Measurements from ENCODE around the gene ACIN1. TPM values are rescaled to one million over a fixed set of nuclear protein-coding genes. Genes with fewer than 3 reads are reported as not detected.

Gene ACIN1
- total and polyA plus RNA-seq, 10 of the 15 experiments (the other 5 are each of a cell fraction or from before 2014, with no cell fraction given) = 4.3 to 148 (median 93.4) TPM

DNA sequence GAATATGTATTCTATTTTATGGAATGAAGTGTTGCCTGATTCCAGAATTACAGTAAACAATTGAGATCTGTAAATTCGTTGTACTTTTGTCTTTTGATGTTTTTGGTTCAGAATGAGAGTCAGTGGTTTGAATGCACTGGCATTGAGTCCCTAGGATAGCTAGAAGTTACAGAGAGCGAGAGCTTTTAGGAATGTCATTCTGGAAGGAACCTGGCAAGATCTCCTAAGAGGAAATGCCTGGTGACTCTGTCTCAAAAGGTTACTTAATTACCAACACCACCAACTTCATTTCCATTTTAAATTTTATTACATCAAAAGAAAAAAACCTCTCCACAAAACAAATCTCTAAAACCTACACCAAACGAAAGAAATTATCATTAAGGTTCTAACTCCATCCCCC, 30.1 kb upstream of the ACIN1 start (continued):
- no peak for TF ChIP-seq MEF2B (IDR thresholded peaks at IDR 0.05; ENCODE audit: partially characterized antibody, poor library complexity, severe bottlenecking)
- TF ChIP-seq MEF2A (IDR thresholded peaks at IDR 0.05; ENCODE audit: insufficient read depth, low read depth, low read length) = no peak
- TF ChIP-seq, protein P1, sequence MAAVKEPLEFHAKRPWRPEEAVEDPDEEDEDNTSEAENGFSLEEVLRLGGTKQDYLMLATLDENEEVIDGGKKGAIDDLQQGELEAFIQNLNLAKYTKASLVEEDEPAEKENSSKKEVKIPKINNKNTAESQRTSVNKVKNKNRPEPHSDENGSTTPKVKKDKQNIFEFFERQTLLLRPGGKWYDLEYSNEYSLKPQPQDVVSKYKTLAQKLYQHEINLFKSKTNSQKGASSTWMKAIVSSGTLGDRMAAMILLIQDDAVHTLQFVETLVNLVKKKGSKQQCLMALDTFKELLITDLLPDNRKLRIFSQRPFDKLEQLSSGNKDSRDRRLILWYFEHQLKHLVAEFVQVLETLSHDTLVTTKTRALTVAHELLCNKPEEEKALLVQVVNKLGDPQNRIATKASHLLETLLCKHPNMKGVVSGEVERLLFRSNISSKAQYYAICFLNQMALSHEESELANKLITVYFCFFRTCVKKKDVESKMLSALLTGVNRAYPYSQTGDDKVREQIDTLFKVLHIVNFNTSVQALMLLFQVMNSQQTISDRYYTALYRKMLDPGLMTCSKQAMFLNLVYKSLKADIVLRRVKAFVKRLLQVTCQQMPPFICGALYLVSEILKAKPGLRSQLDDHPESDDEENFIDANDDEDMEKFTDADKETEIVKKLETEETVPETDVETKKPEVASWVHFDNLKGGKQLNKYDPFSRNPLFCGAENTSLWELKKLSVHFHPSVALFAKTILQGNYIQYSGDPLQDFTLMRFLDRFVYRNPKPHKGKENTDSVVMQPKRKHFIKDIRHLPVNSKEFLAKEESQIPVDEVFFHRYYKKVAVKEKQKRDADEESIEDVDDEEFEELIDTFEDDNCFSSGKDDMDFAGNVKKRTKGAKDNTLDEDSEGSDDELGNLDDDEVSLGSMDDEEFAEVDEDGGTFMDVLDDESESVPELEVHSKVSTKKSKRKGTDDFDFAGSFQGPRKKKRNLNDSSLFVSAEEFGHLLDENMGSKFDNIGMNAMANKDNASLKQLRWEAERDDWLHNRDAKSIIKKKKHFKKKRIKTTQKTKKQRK (IDR thresholded peaks at IDR 0.05; ENCODE audit: low read depth, low read length) = no peak
- TF ChIP-seq ZNF207 (IDR thresholded peaks at IDR 0.05; ENCODE audit: borderline replicate concordance) = no peak

DNA sequence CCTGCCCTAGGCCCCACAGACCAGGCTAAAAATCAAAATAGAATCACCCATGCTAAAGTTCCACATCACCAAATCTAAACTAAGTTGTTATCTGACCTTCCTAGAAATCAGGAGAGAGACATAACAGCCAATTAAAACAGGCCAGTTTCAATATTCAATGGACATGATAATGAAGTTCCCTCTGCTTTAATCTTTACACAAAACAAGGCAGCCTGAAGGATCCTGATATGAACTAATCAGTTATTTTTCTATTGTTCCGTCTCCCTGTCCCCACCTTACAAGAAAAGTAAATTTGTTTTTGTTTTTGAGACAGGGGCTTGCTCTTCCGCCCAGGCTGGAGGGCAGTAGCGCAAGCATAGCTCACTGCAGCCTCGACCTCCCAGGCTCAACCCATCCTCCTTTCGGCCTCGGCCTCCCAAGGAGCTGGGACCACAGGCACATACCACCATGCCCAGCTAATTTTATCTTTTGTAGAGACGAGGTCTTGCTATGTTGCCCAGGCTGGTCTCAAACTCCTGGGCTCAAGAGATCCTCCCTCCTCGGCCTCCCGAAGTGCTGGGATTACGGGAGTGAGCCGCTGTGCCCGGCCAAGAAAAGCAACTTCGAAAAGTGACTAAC, 29.5 kb upstream of the ACIN1 start:
- whole genome bisulfite sequencing (ENCODE audit: insufficient coverage, insufficient replicate concordance, low lambda C conversion rate, missing lambda C conversion rate) = 69% methylated on average over 13 of the region's 13 CpGs
- CTCF ChIA-PET = interaction anchor here (0.9 to 6.4 kb wide), 2 partner anchors 9 to 63 kb away, joined by 3 to 127 read pairs; partner anchors contain the start of gene SLC7A8
- Histone ChIP-seq H2AFZ (ENCODE audit: control insufficient read depth, low read depth, low read length) (no peak overlapping the region), H3K9me3 (replicated peaks; ENCODE audit: control insufficient read depth, insufficient read depth, low read length) (no peaks in the 10 kb centered on the region), H4K20me1 (ENCODE audit: control insufficient read depth, insufficient read depth) (no peaks in the 10 kb centered on the region), H3K4me2 (ENCODE audit: control insufficient read depth, insufficient read depth) (no peak overlapping the region), H3K36me3 (ENCODE audit: control insufficient read depth in 2 of 2, insufficient read depth in 2 of 2, low read length in 1 of 2) (no peaks in the 10 kb centered on the region), H3K27me3 (replicated peaks in 1 of 2; ENCODE audit: control insufficient read depth in 2 of 2, insufficient read depth in 2 of 2, low read length in 1 of 2) (no peaks in the 10 kb centered on the region; a peak in 3 of 4 replicates), H3K9ac (ENCODE audit: control insufficient read depth, insufficient read depth, low read length) (no peak overlapping the region), H3K4me3 (no peak overlapping the region), H3K79me2 (ENCODE audit: control insufficient read depth, insufficient read depth, low read length) (no peaks in the 10 kb centered on the region), H3K4me1 (ENCODE audit: control insufficient read depth, insufficient read depth, low read length) (peaks cover 20% of the 10 kb centered on the region), H3K27ac (ENCODE audit: control insufficient read depth, insufficient read depth) (no peak overlapping the region)
- SMC1A ChIA-PET (ENCODE audit: uncharacterized antibody, unreplicated experiment) = interaction anchor here (1.0 to 1.7 kb wide), 2 partner anchors 30 to 60 kb away, joined by 4 read pairs; no protein-coding TSS in a partner anchor
- in situ Hi-C loops (cut with MboI) = loop anchor here (10.0 kb wide), 1 partner anchor 60 kb away; the partner anchor contains the start of gene SLC7A8
- intact Hi-C loops (cut with micrococcal nuclease; ENCODE audit: unreplicated experiment) = no loop called here
- DNase-seq (ENCODE audit: low read depth, low spot score) (no peak), ATAC-seq (no peak), FAIRE-seq (no peak)
- POLR2A ChIA-PET = interaction anchor here (0.6 kb wide), 1 partner anchor 138 kb away, joined by 3 read pairs; no protein-coding TSS in a partner anchor
- RAD21 ChIA-PET (ENCODE audit: unreplicated experiment) = interaction anchor here (1.1 kb wide), 1 partner anchor 176 kb away, joined by 4 read pairs; no protein-coding TSS in a partner anchor
- TF ChIP-seq, protein P2, sequence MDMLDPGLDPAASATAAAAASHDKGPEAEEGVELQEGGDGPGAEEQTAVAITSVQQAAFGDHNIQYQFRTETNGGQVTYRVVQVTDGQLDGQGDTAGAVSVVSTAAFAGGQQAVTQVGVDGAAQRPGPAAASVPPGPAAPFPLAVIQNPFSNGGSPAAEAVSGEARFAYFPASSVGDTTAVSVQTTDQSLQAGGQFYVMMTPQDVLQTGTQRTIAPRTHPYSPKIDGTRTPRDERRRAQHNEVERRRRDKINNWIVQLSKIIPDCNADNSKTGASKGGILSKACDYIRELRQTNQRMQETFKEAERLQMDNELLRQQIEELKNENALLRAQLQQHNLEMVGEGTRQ (IDR thresholded peaks at IDR 0.05; ENCODE audit: borderline replicate concordance, low read depth, low read length) = no peak
- no peak for TF ChIP-seq KDM1A (IDR thresholded peaks at IDR 0.05; ENCODE audit: borderline replicate concordance)
- BruUV-seq (replicated peaks) = no TSS peak

Measured in GM12878 (cell line).